ENCODE measurements around the gene SEMA3F.

- no peak for TF ChIP-seq CTCF (IDR thresholded peaks at IDR 0.05; ENCODE audit: insufficient read depth, low read length, poor library complexity, severe bottlenecking)
- TF ChIP-seq EZH2phosphoT487 (conservative IDR thresholded peaks at IDR 0.05; ENCODE audit: low read length): no peak
These were observed 78.1 kb downstream of the SEMA3F start for GRCh38 chr3:50233176-50233575.

Data from SU-DHL-6 (cell line).